GM19467 (cell line): Measurements from ENCODE around the gene HPSE.
"Not testable (repeated sequence)": the region's sequence is repeated elsewhere in the genome, so short reads cannot be mapped to it uniquely, and the experiment has no call there.

Experiments used
- ATAC-seq: cut with Tn5 transposase; IDR thresholded peaks from one replicate; pipeline ENCODE4 v1.9.1; 2021; ENCODE audit warnings: mild to moderate bottlenecking, moderate library complexity; ENCODE audit not compliant: unreplicated experiment

Gene HPSE

GRCh38 chr4:83284193-83285054 is 50.2 kb downstream of the HPSE start, which contains the start of gene COQ2:
Gene COQ2, minus strand, starts transcription at chr4:83284798. Its CDS starts 34 bp downstream, at chr4:83284764.
- peak; percentile 76 for ATAC-seq

DNA sequence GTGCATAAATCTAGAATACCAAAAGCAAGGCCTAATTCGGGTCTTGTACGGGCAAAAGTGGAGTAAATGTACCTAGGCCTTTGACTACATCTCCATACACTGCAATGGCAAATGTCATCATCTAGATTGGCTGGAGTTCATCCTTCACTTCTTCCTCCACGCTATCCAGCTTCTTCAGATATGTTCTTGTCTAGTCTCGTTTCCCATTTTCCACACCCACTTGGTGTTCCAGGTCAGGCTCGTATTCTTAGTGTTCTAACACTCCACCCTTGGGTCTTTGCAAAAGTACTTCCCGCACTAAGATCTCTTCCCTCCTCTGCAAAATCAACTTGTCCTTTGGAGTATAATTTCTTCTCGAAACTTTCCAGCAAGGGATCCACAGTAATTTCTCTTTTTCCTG is 51.5 kb downstream of the HPSE start:
- no peak for ATAC-seq

- ATAC-seq: no peak
Measured at GRCh38 chr4:83282049-83282535, 52.6 kb downstream of the HPSE start.

- no peak for ATAC-seq
Measured at GRCh38 chr4:83281307-83281706, 53.3 kb downstream of the HPSE start.

GRCh38 chr4:83276299-83277040 is 58.2 kb downstream of the HPSE start:
- peak; percentile 58 for ATAC-seq

GRCh38 chr4:83273926-83274325 is 60.7 kb downstream of the HPSE start:
- ATAC-seq: not testable (repeated sequence)

- ATAC-seq: peak; percentile 80
Measured at GRCh38 chr4:83272900-83273299, 61.7 kb downstream of the HPSE start.

DNA sequence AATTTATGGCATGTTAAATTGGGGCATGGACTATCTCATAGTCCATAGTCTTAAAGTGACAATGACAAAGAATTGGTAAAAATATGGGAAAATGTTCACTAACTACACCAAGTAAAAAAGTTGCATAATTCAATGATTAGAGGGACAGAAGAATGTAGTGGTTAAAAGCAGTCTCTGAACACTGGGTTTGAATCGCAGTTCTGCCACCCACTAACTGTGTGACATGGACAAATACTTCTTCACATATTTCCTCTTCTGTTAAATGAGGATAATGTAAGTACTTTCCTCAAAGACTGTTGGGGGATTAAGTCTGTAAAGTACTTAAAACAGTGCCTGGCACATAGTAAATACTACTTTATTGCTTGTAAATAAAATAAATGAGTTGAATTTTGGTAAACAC is 65.4 kb downstream of the HPSE start:
- ATAC-seq: no peak

DNA sequence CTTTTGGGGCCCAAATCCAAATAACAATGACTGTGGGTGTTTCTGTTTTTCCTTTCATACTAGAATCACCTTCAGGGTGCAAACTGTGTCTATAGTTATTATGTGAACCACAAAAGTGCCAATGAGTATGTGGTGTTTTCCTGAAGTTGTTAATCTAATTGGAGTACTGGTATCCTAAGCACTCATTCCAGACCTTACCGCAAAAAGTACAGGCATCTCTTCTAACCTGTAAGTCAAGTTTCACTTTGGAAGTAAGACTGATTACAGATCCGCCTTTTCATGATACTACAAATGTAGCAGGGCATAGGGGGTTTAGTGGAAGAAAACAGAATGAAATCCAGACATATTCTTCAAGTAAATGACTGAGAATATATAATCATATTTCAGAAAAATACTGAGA is 66.2 kb downstream of the HPSE start:
- ATAC-seq: no peak

DNA sequence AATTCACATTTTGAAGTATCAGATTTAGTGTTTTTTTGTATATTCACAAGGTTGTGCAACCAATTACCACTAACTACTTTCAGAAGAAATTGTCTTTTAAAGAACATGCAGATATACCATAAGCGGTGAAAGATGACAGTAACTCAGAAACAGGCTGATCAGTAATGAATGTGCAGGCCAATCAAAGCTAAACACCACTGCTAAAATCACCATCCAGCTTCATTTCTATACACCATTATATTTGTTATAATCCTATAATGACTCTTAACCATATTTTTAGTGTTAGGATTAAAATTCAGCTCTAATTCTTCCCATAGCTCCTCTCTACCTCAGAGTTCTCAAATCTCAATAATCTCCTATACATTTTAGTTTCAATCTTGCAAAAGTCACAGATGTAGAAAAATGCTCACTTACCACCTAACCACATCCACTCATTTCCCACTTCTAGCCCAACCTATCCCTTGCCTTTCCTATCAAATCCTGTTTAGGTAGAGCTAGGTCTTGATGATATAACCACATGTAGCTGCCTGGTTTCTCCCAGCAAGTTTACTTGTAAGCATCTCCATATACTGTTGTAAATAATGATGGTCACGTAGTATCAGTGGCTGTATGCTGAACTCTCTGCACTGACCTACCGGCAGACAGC is 66.7 kb downstream of the HPSE start:
- ATAC-seq: no peak

DNA sequence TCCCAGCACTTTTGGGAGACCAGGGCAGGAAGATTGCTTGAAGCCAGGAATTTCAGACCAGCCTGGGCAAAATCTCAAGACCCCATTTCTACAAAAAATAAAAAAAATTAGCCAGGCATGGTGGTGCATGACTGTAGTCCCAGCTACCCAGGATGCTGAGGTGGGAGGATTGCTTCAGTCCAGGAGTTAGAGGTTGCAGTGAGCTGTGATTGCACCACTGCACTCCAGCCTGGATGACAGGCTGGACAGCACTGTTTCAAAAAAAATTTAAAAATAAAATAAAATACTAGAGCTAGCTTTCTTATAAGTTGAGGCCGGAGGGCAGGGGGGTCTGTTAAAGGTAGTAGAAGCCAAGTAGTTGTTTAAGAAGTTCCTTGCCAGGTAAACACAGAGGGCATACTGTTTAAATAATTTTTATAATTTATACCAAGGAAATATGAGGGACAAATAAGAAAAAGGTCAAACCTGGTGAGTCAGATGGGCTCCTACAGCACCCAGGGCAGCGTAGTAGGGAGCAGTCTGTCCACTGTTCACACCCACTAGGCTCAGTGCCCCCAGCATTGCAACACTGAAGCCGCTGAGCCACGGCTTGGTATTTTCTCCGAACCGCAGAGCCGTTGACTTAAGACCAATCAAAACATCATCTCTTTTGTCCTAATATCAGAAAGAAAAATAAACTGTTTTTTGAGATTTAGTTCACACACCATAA is 67.4 kb downstream of the HPSE start:
- no peak for ATAC-seq

DNA sequence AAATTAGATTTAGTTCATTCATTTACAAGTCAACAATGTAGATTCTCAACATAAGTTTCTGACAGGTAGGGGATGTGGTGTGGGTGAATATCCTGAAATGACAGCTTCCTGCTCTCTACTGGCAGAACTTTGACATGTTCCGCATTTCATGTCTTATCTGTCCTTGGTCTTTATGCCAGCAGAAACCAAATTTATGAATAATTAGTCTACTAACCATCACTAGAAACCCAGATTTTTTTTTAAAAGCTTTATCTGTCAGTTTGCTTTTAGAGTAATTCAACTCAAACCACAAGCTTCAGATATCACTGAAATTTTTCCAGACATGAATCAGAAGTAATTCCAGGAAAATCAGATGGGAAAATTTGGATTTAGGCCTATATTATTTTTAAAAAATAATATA is 68.0 kb downstream of the HPSE start:
- no peak for ATAC-seq

GRCh38 chr4:83263106-83263505 is 71.5 kb downstream of the HPSE start:
- no peak for ATAC-seq

- no peak for ATAC-seq
Measured at GRCh38 chr4:83262682-83263081, 72.0 kb downstream of the HPSE start.

DNA sequence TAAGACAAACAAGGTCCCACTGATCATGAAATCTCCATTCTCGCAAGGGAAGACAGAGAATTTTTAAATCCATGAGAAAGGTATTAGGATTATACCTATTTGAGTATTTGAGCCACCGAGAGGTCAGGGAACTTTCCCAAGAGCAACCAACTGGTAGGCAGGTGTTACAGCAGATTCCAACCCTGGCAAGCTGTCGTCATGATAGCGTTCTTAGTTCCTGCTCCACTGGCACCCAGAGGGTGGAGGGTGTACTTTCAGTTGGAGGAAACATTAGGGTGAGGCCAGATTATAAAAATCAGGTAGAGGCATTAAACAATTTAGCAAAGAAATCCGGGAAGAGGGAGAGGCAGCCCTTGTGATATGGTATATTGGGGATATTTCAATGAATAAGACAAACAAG is 73.3 kb downstream of the HPSE start:
- no peak for ATAC-seq

DNA sequence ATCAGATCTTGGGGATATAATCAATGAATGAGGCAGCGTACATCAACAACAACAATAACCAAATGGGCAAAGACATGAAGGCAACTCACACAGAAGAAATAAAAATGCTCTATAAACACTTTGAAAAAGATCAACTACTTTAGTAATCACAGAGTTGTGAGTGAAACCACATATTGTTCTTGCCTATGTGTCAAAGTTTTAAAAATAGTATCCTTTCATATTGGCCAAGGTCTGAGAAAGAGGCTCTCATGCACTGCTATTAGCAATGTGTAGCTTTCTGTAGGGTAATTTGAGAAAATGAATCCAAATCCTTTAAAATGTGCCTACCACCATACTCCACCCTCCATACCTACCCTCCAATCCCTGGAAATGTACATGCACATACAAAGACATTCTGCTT is 75.1 kb downstream of the HPSE start:
- ATAC-seq: no peak

- no peak for ATAC-seq
Measured at GRCh38 chr4:83258461-83258860, 76.2 kb downstream of the HPSE start.

DNA sequence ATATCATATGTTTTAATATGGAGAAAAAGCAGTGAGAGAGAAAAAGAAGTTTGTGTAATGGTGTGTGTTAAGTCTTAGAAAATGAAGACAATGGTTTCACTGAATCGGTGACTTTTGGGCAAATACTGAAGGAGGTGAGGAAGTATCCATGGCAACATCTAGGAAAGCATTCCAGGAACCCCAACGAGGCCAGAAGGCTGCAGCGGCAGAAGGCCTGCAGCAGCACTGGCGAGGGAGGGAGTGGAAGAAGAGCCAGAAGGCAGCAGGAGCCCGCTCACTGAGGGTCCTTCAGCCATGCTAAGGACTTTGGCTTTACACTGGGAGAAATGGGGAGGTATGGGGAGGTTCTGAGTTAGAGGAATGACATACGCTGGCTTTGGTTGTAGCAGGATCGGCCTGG is 76.8 kb downstream of the HPSE start:
- ATAC-seq: no peak

DNA sequence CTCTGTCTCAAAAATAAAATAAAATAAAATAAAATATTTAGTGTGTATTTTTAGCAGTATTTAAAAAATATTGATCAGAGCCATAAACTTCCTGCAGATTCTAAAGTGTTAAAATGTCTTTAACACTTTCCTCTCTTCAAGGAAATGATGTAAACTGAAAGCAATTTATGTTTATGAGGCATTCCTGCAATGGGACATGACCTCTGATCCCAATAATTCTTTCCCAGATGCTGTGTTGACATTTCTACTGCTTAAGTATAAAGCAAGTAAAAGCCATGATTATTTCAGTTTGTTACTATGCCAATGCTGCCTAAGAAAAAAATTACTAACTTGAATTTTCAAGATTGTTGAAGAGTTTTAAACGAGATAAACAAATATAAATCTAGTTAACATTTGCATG is 79.1 kb downstream of the HPSE start:
- no peak for ATAC-seq

DNA sequence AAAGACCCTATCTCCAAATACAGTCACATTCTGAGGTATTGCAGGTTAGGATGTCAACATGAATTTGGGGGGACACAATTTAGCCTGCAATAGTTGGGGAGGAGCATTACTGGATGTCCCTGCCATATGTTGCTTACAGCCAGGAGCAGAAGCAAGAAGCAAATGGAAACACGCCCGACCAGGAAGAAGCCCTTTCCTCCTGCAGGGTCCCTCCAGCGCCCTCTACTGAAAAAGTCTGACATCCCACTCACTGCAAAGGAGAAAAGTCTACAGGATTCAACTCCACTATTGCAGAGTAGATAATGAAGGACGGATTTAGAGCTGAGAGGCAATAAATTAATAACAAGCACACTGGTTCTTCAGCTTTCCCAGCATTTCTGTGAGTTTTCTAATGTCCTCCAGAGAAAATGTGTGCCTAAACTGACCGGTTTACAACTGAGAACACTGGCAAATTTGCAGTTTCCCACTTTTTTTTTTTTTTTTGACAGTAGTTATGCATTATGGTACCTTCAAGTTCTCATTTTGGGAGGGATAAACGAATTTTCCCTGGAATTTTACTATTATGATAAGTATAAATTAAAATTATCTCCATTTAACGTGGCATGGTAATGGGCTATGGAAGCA is 81.8 kb downstream of the HPSE start:
- peak; percentile 51 for ATAC-seq
